ENCODE measurements around the gene PGF.

Gene PGF

GRCh38 chr14:74978416-74978947 is 23.1 kb upstream of the PGF start:
- DNase-seq (ENCODE audit: low read depth): no peak

GRCh38 chr14:74977901-74978385 is 22.5 kb upstream of the PGF start:
- DNase-seq (ENCODE audit: low read depth): no peak

GRCh38 chr14:74977164-74977900 is 21.9 kb upstream of the PGF start:
- DNase-seq (ENCODE audit: low read depth): no peak

GRCh38 chr14:74976264-74977113 is 21.1 kb upstream of the PGF start:
- no peak for DNase-seq (ENCODE audit: low read depth)

GRCh38 chr14:74975059-74975810 is 19.8 kb upstream of the PGF start:
- no peak for DNase-seq (ENCODE audit: low read depth)

GRCh38 chr14:74974364-74975058 is 19.1 kb upstream of the PGF start:
- DNase-seq (ENCODE audit: low read depth): no peak

- DNase-seq (ENCODE audit: low read depth): no peak
Measured at GRCh38 chr14:74973905-74974363, 18.5 kb upstream of the PGF start.

GRCh38 chr14:74973003-74973653 is 17.7 kb upstream of the PGF start:
- DNase-seq (ENCODE audit: low read depth): peak; percentile 27

- DNase-seq (ENCODE audit: low read depth): no peak
Measured at GRCh38 chr14:74968811-74969210, 13.4 kb upstream of the PGF start.

GRCh38 chr14:74965486-74966153 is 10.2 kb upstream of the PGF start:
- DNase-seq (ENCODE audit: low read depth): no peak

GRCh38 chr14:74964787-74965485 is 9.5 kb upstream of the PGF start:
- DNase-seq (ENCODE audit: low read depth): no peak

- DNase-seq (ENCODE audit: low read depth): no peak
Measured at GRCh38 chr14:74963705-74964271, 8.4 kb upstream of the PGF start.

GRCh38 chr14:74963178-74963704 is 7.8 kb upstream of the PGF start:
- no peak for DNase-seq (ENCODE audit: low read depth)

GRCh38 chr14:74962493-74962892 is 7.1 kb upstream of the PGF start:
- no peak for DNase-seq (ENCODE audit: low read depth)

- DNase-seq (ENCODE audit: low read depth): no peak
Measured at GRCh38 chr14:74962046-74962445, 6.6 kb upstream of the PGF start.

GRCh38 chr14:74961238-74961911 is 6.0 kb upstream of the PGF start:
- DNase-seq (ENCODE audit: low read depth): no peak

GRCh38 chr14:74960736-74961135 is 5.3 kb upstream of the PGF start:
- DNase-seq (ENCODE audit: low read depth): no peak

GRCh38 chr14:74959596-74960180 is 4.3 kb upstream of the PGF start:
- no peak for DNase-seq (ENCODE audit: low read depth)
